Endothelial cell of umbilical vein (primary cell): ENCODE results near the gene SLC38A11. TPM values are rescaled to one million over a fixed set of nuclear protein-coding genes. Genes with fewer than 3 reads are reported as not detected.

Source experiments
- BruUV-seq: library from RNA; stranded (reverse); fragments of 400-500 nt; replicated peaks from 2 replicates; lab custom pipeline; 2021; lab: Mats Ljungman, UMichigan
- CTCF ChIA-PET: fragments of 300-600, 350-600 bp; sonication (Branson Sonifier 250); formaldehyde crosslinking; loops from one replicate; lab custom pipeline; 2021; ENCODE audit warnings: antibody characterized with exemption, inconsistent platforms; lab: Charles Lee
- POLR2A ChIA-PET: fragments of 300-600, 350-600 bp; sonication (Branson Sonifier 250); formaldehyde crosslinking; loops from one replicate; lab custom pipeline; 2021; ENCODE audit warnings: antibody characterized with exemption, inconsistent platforms; lab: Charles Lee
- DNase-seq: peaks from one replicate; pipeline ENCODE4 v3.0.0-alpha.2; 2011; ENCODE audit warnings: low read depth, low spot score
- FAIRE-seq: peaks from 2 replicates; lab custom pipeline; 2011; peaks lifted over from hg19 to GRCh38; lab: Jason Lieb, UNC
- H2AFZ ChIP-seq: 2 replicates; pipeline ENCODE4 v1.6.0; 2012; ENCODE audit warnings: low read depth, low read length, control low read depth, inconsistent platforms
- H3K27ac ChIP-seq: 2 replicates; pipeline ENCODE4 v1.5.1; 2011; ENCODE audit warnings: low read depth, mild to moderate bottlenecking, control low read depth, low read length, moderate library complexity; ENCODE audit not compliant: insufficient read depth
- H3K27me3 ChIP-seq, 2 experiments: 2 replicates each; pipeline versions ENCODE4 v1.6.0 to v1.6.1; 2011; ENCODE audit warnings: low read length in 2 of 2, mixed read lengths in 1 of 2; ENCODE audit not compliant: control insufficient read depth in 2 of 2, insufficient read depth in 2 of 2
- H3K36me3 ChIP-seq, 2 experiments: 2 replicates in 1 of 2; 3 replicates in 1 of 2; pipeline ENCODE4 v1.5.1; 2011; ENCODE audit warnings: low read length in 2 of 2, mild to moderate bottlenecking in 1 of 2, moderate library complexity in 1 of 2; ENCODE audit not compliant: control insufficient read depth in 2 of 2, insufficient read depth in 2 of 2; ENCODE audit errors: extremely low read depth in 1 of 2
- H3K4me1 ChIP-seq: 3 replicates; pipeline ENCODE4 v1.5.1; 2011; ENCODE audit warnings: mild to moderate bottlenecking, low read length; ENCODE audit not compliant: control insufficient read depth, insufficient read depth; ENCODE audit errors: extremely low read depth
- H3K4me2 ChIP-seq: 2 replicates; pipeline ENCODE4 v1.6.1; 2011; ENCODE audit warnings: low read length, control low read depth, mixed read lengths; ENCODE audit not compliant: insufficient read depth
- H3K4me3 ChIP-seq, 3 experiments: fragments of 200-600 bp in 1 of 3; sonication (generic), shearing (Covaris generic) in 1 of 3; replicated peaks in 1 of 3; 2 replicates each; pipeline ENCODE4 v1.5.1; 2011 to 2016; ENCODE audit warnings: control low read depth in 3 of 3, low read length in 3 of 3, mild to moderate bottlenecking in 2 of 3, inconsistent platforms in 1 of 3, low read depth in 1 of 3, moderate library complexity in 1 of 3; ENCODE audit not compliant: insufficient read depth in 1 of 3
- H3K79me2 ChIP-seq: 2 replicates; pipeline ENCODE4 v1.6.0; 2012; ENCODE audit warnings: low read length, inconsistent platforms; ENCODE audit not compliant: control insufficient read depth, insufficient read depth
- H3K9ac ChIP-seq: replicated peaks from 2 replicates; pipeline ENCODE3; 2011; ENCODE audit warnings: low read length, control low read depth; ENCODE audit not compliant: insufficient read depth; ENCODE audit errors: extremely low read depth
- H3K9me1 ChIP-seq: replicated peaks from 3 replicates; pipeline ENCODE4 v1.6.0; 2011; ENCODE audit warnings: mild to moderate bottlenecking, low read length; ENCODE audit not compliant: control insufficient read depth, insufficient read depth; ENCODE audit errors: extremely low read depth
- H3K9me3 ChIP-seq: replicated peaks from 2 replicates; pipeline ENCODE4 v1.5.1; 2012; ENCODE audit warnings: low read length, inconsistent platforms; ENCODE audit not compliant: control insufficient read depth, insufficient read depth
- H4K20me1 ChIP-seq: replicated peaks from 2 replicates; pipeline ENCODE3; 2011; ENCODE audit warnings: mild to moderate bottlenecking, low read length; ENCODE audit not compliant: control insufficient read depth, insufficient read depth; ENCODE audit errors: extremely low read depth
- CTCF ChIP-seq, 2 donors: IDR thresholded peaks; 1 replicate in 1 of 2; 2 replicates in 1 of 2; pipeline ENCODE4 v1.5.1; 2011; ENCODE audit warnings: low read length in 2 of 2, mild to moderate bottlenecking in 2 of 2, moderate library complexity in 2 of 2, control low read depth in 1 of 2, inconsistent platforms in 1 of 2, low read depth in 1 of 2; ENCODE audit not compliant: insufficient read depth in 1 of 2; ENCODE audit errors: extremely low read depth in 1 of 2
- EZH2 ChIP-seq: IDR thresholded peaks from 2 replicates; pipeline ENCODE4 v1.6.1; 2012; ENCODE audit warnings: borderline replicate concordance, low read depth, mild to moderate bottlenecking, moderate library complexity, low read length, inconsistent platforms; ENCODE audit not compliant: severe bottlenecking
- FOS ChIP-seq: IDR thresholded peaks from 2 replicates; pipeline ENCODE4 v1.6.1; 2011; ENCODE audit warnings: mild to moderate bottlenecking, low read length, moderate library complexity, borderline replicate concordance; ENCODE audit not compliant: insufficient read depth
- GATA2 ChIP-seq: IDR thresholded peaks from 2 replicates; pipeline ENCODE4 v1.7.0; 2011; ENCODE audit warnings: low read depth, mild to moderate bottlenecking, moderate library complexity, mixed read lengths, low read length; ENCODE audit not compliant: insufficient read length, insufficient read depth
- JUN ChIP-seq: IDR thresholded peaks from 2 replicates; pipeline ENCODE4 v1.6.1; 2011; ENCODE audit warnings: borderline replicate concordance, low read depth; ENCODE audit not compliant: insufficient read length, insufficient read depth
- MAX ChIP-seq: IDR thresholded peaks from 2 replicates; pipeline ENCODE4 v1.6.1; 2011; ENCODE audit not compliant: insufficient read depth, insufficient read length
- MYC ChIP-seq: IDR thresholded peaks from one replicate; pipeline ENCODE4 v1.6.1; 2011; ENCODE audit warnings: mild to moderate bottlenecking, low read depth, low read length
- POLR2A ChIP-seq: IDR thresholded peaks from 2 replicates; pipeline ENCODE4 v1.6.1; 2012; ENCODE audit warnings: low read depth, mild to moderate bottlenecking, control low read depth, low read length
- POLR2AphosphoS5 ChIP-seq: IDR thresholded peaks from 2 replicates; pipeline ENCODE4 v1.6.1; 2012; ENCODE audit warnings: low read depth, mild to moderate bottlenecking, control low read depth, low read length, moderate library complexity; ENCODE audit not compliant: insufficient read depth
- dilution Hi-C: fragments of 300-500 bp; cut with MboI; formaldehyde crosslinking; loops from one replicate; pipeline ENCODE4 v1.15.0; 2019; ENCODE audit warnings: low sequenced_read_pairs; ENCODE audit not compliant: extremely low pct_ligation_motif_present
- intact Hi-C: fragments of 100-400 bp; cut with micrococcal nuclease; formaldehyde crosslinking; loops from one replicate; pipeline ENCODE4 v1.10.0; 2022
- polyA plus RNA-seq, 4 experiments: library from polyadenylated mRNA; depleted of rRNA in 3 of 4; stranded (reverse) in 3 of 4; unstranded in 1 of 4; fragments of >200 nt; gene quantifications; 2 replicates each; pipeline versions ENCODE4 v1.2.1 to v1.2.3, GENCODE V29; 2011 to 2012; ENCODE audit warnings: missing spikeins in 1 of 4
- total RNA-seq: library from RNA; stranded (reverse); gene quantifications from 2 replicates; pipeline ENCODE4 v1.2.3, GENCODE V29; 2021

SLC38A11 gene
- total and polyA plus RNA-seq, 2 donors (not counting 3 experiments of a cell fraction or from before 2014, with no cell fraction given): not detected

- ChIA-PET CTCF (interaction anchor here (0.7 to 2.1 kb wide), 4 partner anchors 17 to 55 kb away, joined by 3 to 13 read pairs (median 6); partner anchors contain the start of gene COBLL1), POLR2A (no interaction called here)
- Histone ChIP-seq H3K27ac (no peak overlapping the region), H3K9ac (no peak overlapping the region), H3K36me3 (no peaks in the 10 kb centered on the region), H3K9me3 (no peaks in the 10 kb centered on the region), H3K4me1 (peaks cover 24% of the 10 kb centered on the region), H3K4me2 (no peak overlapping the region), H3K79me2 (no peaks in the 10 kb centered on the region), H3K9me1 (no peaks in the 10 kb centered on the region), H4K20me1 (no peaks in the 10 kb centered on the region), H2AFZ (no peak overlapping the region), H3K4me3 (no peak overlapping the region), H3K27me3 (no peaks in the 10 kb centered on the region)
- DNase-seq: no peak
- FAIRE-seq: no peak
- dilution Hi-C loops (no loop called here), intact Hi-C loops (loop anchor here (5.0 kb wide), 2 partner anchors 54 to 114 kb away; partner anchors contain the start of gene COBLL1)
- no TSS peak for BruUV-seq
- TF ChIP-seq CTCF (IDR thresholded peaks at IDR 0.05; ENCODE audit: extremely low read depth in 1 of 2, insufficient read depth in 1 of 2, low read depth in 1 of 2, low read length in 2 of 2) (no peak), MYC (no peak), JUN (no peak), POLR2AphosphoS5 (no peak)
These were observed 59.1 kb downstream of the SLC38A11 start for GRCh38 chr2:164896226-164896625.

GRCh38 chr2:164891460-164891859, 63.9 kb downstream of the SLC38A11 start:
- no peak overlapping the region for H3K9ac ChIP-seq
- ChIA-PET CTCF (interaction anchor here (0.9 to 2.4 kb wide), 7 partner anchors 8 to 153 kb away, joined by 3 to 11 read pairs (median 8); partner anchors contain the start of gene COBLL1), POLR2A (no interaction called here)
- peaks cover 2% of the 10 kb centered on the region for H3K4me1 ChIP-seq
- no peaks in the 10 kb centered on the region for H3K9me1 ChIP-seq
- H3K4me2 ChIP-seq: no peak overlapping the region
- H4K20me1 ChIP-seq: no peaks in the 10 kb centered on the region
- no peak overlapping the region for H3K27ac ChIP-seq
- H3K79me2 ChIP-seq: no peaks in the 10 kb centered on the region
- no peak overlapping the region for H2AFZ ChIP-seq
- no peaks in the 10 kb centered on the region for H3K9me3 ChIP-seq
- dilution Hi-C loops: no loop called here
- FAIRE-seq (no peak), DNase-seq (no peak)
- no peak for TF ChIP-seq FOS
- TF ChIP-seq POLR2A: no peak
- TF ChIP-seq POLR2AphosphoS5: no peak
- TF ChIP-seq MYC: no peak
- TF ChIP-seq CTCF (IDR thresholded peaks at IDR 0.05; ENCODE audit: extremely low read depth in 1 of 2, insufficient read depth in 1 of 2, low read depth in 1 of 2, low read length in 2 of 2): no peak
- TF ChIP-seq GATA2: no peak
- no peak for TF ChIP-seq EZH2
- no peak for TF ChIP-seq JUN
- TF ChIP-seq MAX: no peak
- H3K4me3 ChIP-seq: no peak overlapping the region
- H3K27me3 ChIP-seq: no peaks in the 10 kb centered on the region
- H3K36me3 ChIP-seq: no peaks in the 10 kb centered on the region
- intact Hi-C loops: no loop called here
- BruUV-seq: no TSS peak
